HepG2 (cell line): Measurements from ENCODE around the gene TFCP2L1. TPM values are rescaled to one million over a fixed set of nuclear protein-coding genes. Genes with fewer than 3 reads are reported as not detected.

Experiments used
- ATAC-seq: fragments of 200-7000 bp; cut with Tn5 transposase; 3 replicates; pipeline ENCODE4 v1.9.1; 2020; ENCODE audit warnings: mild to moderate bottlenecking, moderate library complexity
- BruUV-seq: library from RNA; stranded (reverse); fragments of 400-500 nt; replicated peaks from 2 replicates; lab custom pipeline; 2021; lab: Mats Ljungman, UMichigan
- CTCF ChIA-PET: fragments of 300-600 bp; formaldehyde crosslinking; extraction: SDS; loops from one replicate; lab custom pipeline; 2021; ENCODE audit warnings: low total read pairs, inconsistent platforms, low intra/inter-chr PET ratio; lab: Yijun Ruan, JAX
- POLR2A ChIA-PET: fragments of 350-600 bp; sonication (Branson Sonifier 250); formaldehyde crosslinking; loops from one replicate; lab custom pipeline; 2020; ENCODE audit warnings: antibody characterized with exemption, inconsistent platforms; lab: Yijun Ruan, JAX
- DNase-seq: peaks from one replicate; pipeline ENCODE4 v3.0.0-alpha.2; 2015; ENCODE audit warnings: low spot score
- FAIRE-seq: peaks from 3 replicates; lab custom pipeline; 2011; peaks lifted over from hg19 to GRCh38; lab: Jason Lieb, UNC
- H2AFZ ChIP-seq: one replicate; pipeline ENCODE4 v1.6.1; 2011; ENCODE audit warnings: low read length, inconsistent platforms
- H3K27ac ChIP-seq: fragments of 300-600 bp; 3 replicates; pipeline ENCODE4 v1.8.0; 2011; ENCODE audit warnings: mixed run types, mild to moderate bottlenecking, mixed read lengths, low read length, inconsistent platforms; ENCODE audit not compliant: insufficient read depth; ENCODE audit errors: extremely low read length
- H3K27me3 ChIP-seq, 2 experiments: fragments of 200-600 bp in 1 of 2; 2 replicates in 1 of 2; 3 replicates in 1 of 2; pipeline versions ENCODE4 v1.6.0 to v1.8.0; 2011; ENCODE audit warnings: low read length in 2 of 2, mild to moderate bottlenecking in 2 of 2, moderate library complexity in 2 of 2, inconsistent platforms in 1 of 2; ENCODE audit not compliant: insufficient read depth in 2 of 2, control insufficient read depth in 1 of 2
- H3K36me3 ChIP-seq, 2 experiments: fragments of 200-600 bp in 1 of 2; replicated peaks in 1 of 2; 2 replicates in 1 of 2; 3 replicates in 1 of 2; pipeline versions ENCODE4 v1.5.1 to v1.8.0; 2011; ENCODE audit warnings: low read length in 2 of 2, inconsistent platforms in 1 of 2; ENCODE audit not compliant: insufficient read depth in 2 of 2, control insufficient read depth in 1 of 2
- H3K4me1 ChIP-seq: 2 replicates; pipeline ENCODE4 v1.5.1; 2012; ENCODE audit warnings: low read length, inconsistent platforms; ENCODE audit not compliant: insufficient read depth
- H3K4me2 ChIP-seq: 2 replicates; pipeline ENCODE4 v1.6.0; 2011; ENCODE audit warnings: low read depth, low read length, inconsistent platforms
- H3K4me3 ChIP-seq, 3 experiments: fragments of 200-600 bp in 1 of 3; sonication (generic), shearing (Covaris generic) in 1 of 3; replicated peaks in 1 of 3; 2 replicates each; pipeline ENCODE4 v1.5.1; 2011 to 2016; ENCODE audit warnings: low read length in 3 of 3, inconsistent platforms in 2 of 3, low read depth in 2 of 3, mild to moderate bottlenecking in 2 of 3, control low read depth in 1 of 3, mixed read lengths in 1 of 3; ENCODE audit not compliant: insufficient read depth in 1 of 3
- H3K79me2 ChIP-seq: one replicate; pipeline ENCODE4 v1.6.1; 2011; ENCODE audit warnings: low read length, inconsistent platforms; ENCODE audit not compliant: insufficient read depth
- H3K9ac ChIP-seq: 2 replicates; pipeline ENCODE4 v1.6.0; 2011; ENCODE audit warnings: mild to moderate bottlenecking, low read depth, low read length, inconsistent platforms; ENCODE audit not compliant: insufficient read depth
- H3K9me3 ChIP-seq: 2 replicates; pipeline ENCODE4 v1.5.1; 2012; ENCODE audit warnings: mild to moderate bottlenecking, low read length
- H4K20me1 ChIP-seq: 2 replicates; pipeline ENCODE4 v1.6.0; 2011; ENCODE audit warnings: inconsistent platforms, mild to moderate bottlenecking, low read length, moderate library complexity; ENCODE audit not compliant: insufficient read depth
- FOXK2 ChIP-seq: fragments of 450-650 bp; IDR thresholded peaks from 2 replicates; pipeline ENCODE4 v1.6.1; 2016
- GABPB1 ChIP-seq: IDR thresholded peaks from 2 replicates; pipeline ENCODE4 v1.6.1; 2016; ENCODE audit warnings: mild to moderate bottlenecking, missing genetic modification reagents, moderate library complexity, missing compliant biosample characterization
- GLI4 ChIP-seq: sonication (generic); formaldehyde crosslinking; IDR thresholded peaks from 2 replicates; pipeline ENCODE4 v1.5.1; 2020; ENCODE audit warnings: missing genetic modification reagents, mild to moderate bottlenecking, moderate library complexity, borderline replicate concordance
- KLF16 ChIP-seq, 2 experiments: sonication (generic) in 1 of 2; formaldehyde crosslinking in 1 of 2; IDR thresholded peaks; 2 replicates each; pipeline versions ENCODE4 v1.6.1 to v1.8.0; 2016 to 2023; ENCODE audit warnings: missing genetic modification reagents in 2 of 2, missing compliant biosample characterization in 1 of 2
- MAF1 ChIP-seq: sonication (generic); formaldehyde crosslinking; IDR thresholded peaks from 2 replicates; pipeline ENCODE4 v1.5.0; 2020; ENCODE audit warnings: missing genetic modification reagents, borderline replicate concordance
- PRPF4 ChIP-seq: fragments of 200-400 bp; formaldehyde crosslinking; IDR thresholded peaks from 2 replicates; pipeline ENCODE4 v1.6.1; 2016; ENCODE audit warnings: low read length, low read depth; ENCODE audit not compliant: poor library complexity, severe bottlenecking
- SRF ChIP-seq: IDR thresholded peaks from 2 replicates; pipeline ENCODE4 v1.6.1; 2011; ENCODE audit warnings: mild to moderate bottlenecking, low read depth, low read length, moderate library complexity
- THAP11 ChIP-seq: IDR thresholded peaks from 2 replicates; pipeline ENCODE4 v1.6.1; 2016; ENCODE audit warnings: missing biosample characterization, missing genetic modification reagents
- TP53 ChIP-seq: sonication (generic); formaldehyde crosslinking; conservative IDR thresholded peaks from 2 replicates; pipeline ENCODE4 v1.4.0; 2020; ENCODE audit warnings: missing genetic modification reagents
- ZNF143 ChIP-seq: sonication (generic); formaldehyde crosslinking; IDR thresholded peaks from 2 replicates; pipeline ENCODE4 v1.4.0; 2020; ENCODE audit warnings: missing genetic modification reagents
- ZNF253 ChIP-seq: sonication (generic); formaldehyde crosslinking; IDR thresholded peaks from 2 replicates; pipeline ENCODE4 v1.8.0; 2022; ENCODE audit warnings: mild to moderate bottlenecking, missing genetic modification reagents, borderline replicate concordance
- ZNF605 ChIP-seq: sonication (generic); formaldehyde crosslinking; IDR thresholded peaks from 2 replicates; pipeline ENCODE4 v1.8.0; 2022; ENCODE audit warnings: mild to moderate bottlenecking, missing genetic modification reagents
- ZNF772 ChIP-seq: sonication (generic); formaldehyde crosslinking; IDR thresholded peaks from 2 replicates; pipeline ENCODE4 v1.5.0; 2020; ENCODE audit warnings: mild to moderate bottlenecking, missing genetic modification reagents
- ZNF841 ChIP-seq: sonication (generic); formaldehyde crosslinking; IDR thresholded peaks from 2 replicates; pipeline ENCODE4 v1.8.1; 2023; ENCODE audit warnings: missing genetic modification reagents, borderline replicate concordance
- WGBS: methylation state at CpG from one replicate; pipeline ENCODE4 v1.1.6; 2017; ENCODE audit warnings: low lambda C conversion rate; 5-methylcytosine and 5-hydroxymethylcytosine counted together
- in situ Hi-C: cut with HindIII; loops from 2 replicates; pipeline ENCODE4 v1.10.0; 2017; ENCODE audit warnings: low pct_unique_long_range_greater_than_20kb; ENCODE audit not compliant: extremely low pct_ligation_motif_present
- intact Hi-C: fragments of 100-400 bp; cut with micrococcal nuclease; formaldehyde crosslinking; loops from one replicate; pipeline ENCODE4 v1.10.0; 2022; ENCODE audit not compliant: unreplicated experiment
- polyA plus RNA-seq, 8 experiments: library from polyadenylated mRNA; depleted of rRNA in 3 of 8; stranded (reverse) in 7 of 8; unstranded in 1 of 8; fragments of >200 nt; fragmentation: Illumina TruSeq in 4 of 8; extraction: Trizol in 4 of 8; gene quantifications; 2 replicates each; pipeline versions ENCODE4 v1.2.1 to v1.2.3, GENCODE V29; 2011 to 2016; ENCODE audit warnings: low read depth in 4 of 8, missing spikeins in 1 of 8, mixed read lengths in 1 of 8; ENCODE audit not compliant: insufficient read depth in 1 of 8
- total RNA-seq, 5 experiments: library from RNA; depleted of rRNA; stranded (reverse); fragments of >200 nt; fragmentation: Illumina TruSeq; extraction: Trizol; gene quantifications; 2 replicates each; pipeline ENCODE4 v1.2.3, GENCODE V29; 2016; ENCODE audit warnings: low read depth in 1 of 5
- TF ChIP-seq, protein P1 (sequence below): sonication (generic); formaldehyde crosslinking; IDR thresholded peaks from 2 replicates; pipeline ENCODE4 v1.4.0; 2020; ENCODE audit warnings: mild to moderate bottlenecking, missing genetic modification reagents
- TF ChIP-seq, protein P2 (sequence below): sonication (generic); formaldehyde crosslinking; IDR thresholded peaks from 2 replicates; pipeline ENCODE4 v1.4.0; 2020; ENCODE audit warnings: missing genetic modification reagents
- TF ChIP-seq, protein P3 (sequence below): sonication (generic); formaldehyde crosslinking; IDR thresholded peaks from 2 replicates; pipeline ENCODE4 v1.8.0; 2023; ENCODE audit warnings: mild to moderate bottlenecking, missing genetic modification reagents
- TF ChIP-seq, protein P4 (sequence below): sonication (generic); formaldehyde crosslinking; IDR thresholded peaks from 2 replicates; pipeline ENCODE4 v1.5.0; 2020; ENCODE audit warnings: mild to moderate bottlenecking, missing genetic modification reagents, moderate library complexity

TFCP2L1 gene
- total and polyA plus RNA-seq, 2 of the 13 experiments (the other 11 are each of a cell fraction or from before 2014, with no cell fraction given), result under 0.01 TPM; not detected in 1

DNA sequence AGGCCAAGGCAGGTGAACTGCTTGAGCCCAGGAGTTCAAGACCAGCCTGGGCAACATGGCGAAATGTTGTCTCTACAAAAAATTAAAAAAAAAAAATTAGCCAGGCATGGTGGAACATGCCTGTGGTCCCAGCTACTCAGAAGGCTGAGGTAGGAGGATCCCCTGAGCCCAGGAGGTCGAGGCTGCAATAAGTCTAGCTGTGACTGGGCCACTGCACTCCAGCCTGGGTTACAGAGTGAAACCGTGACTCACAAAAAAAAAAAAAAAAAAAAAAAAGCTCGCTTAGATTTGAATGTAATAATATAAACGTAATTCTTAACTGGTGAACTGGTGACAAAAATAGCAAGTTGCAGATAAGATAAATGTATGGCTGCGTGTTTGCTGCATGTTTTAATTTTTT lies 56.5 kb downstream of the TFCP2L1 start:
- Histone ChIP-seq H3K4me3 (no peak overlapping the region), H4K20me1 (no peaks in the 10 kb centered on the region), H3K4me1 (no peaks in the 10 kb centered on the region), H3K27me3 (peaks cover 4 to 65% of the 10 kb centered on the region in 2 experiments; a peak in 4 of 5 replicates), H2AFZ (no peak overlapping the region), H3K27ac (no peak overlapping the region), H3K9me3 (no peaks in the 10 kb centered on the region), H3K36me3 (no peaks in the 10 kb centered on the region), H3K4me2 (no peak overlapping the region), H3K9ac (no peak overlapping the region), H3K79me2 (no peaks in the 10 kb centered on the region)
- no peak for FAIRE-seq
- DNase-seq, result no peak
- ATAC-seq, result no peak
- intact Hi-C loops (no loop called here), in situ Hi-C loops (no loop called here)
- CTCF ChIA-PET, result no interaction called here
- TF ChIP-seq GLI4 (CRISPR knock-in tag) (no peak), ZNF772 (no peak), ZNF841 (CRISPR knock-in tag) (no peak), ZNF253 (no peak), PRPF4 (no peak), ZNF605 (CRISPR knock-in tag) (no peak), MAF1 (CRISPR knock-in tag) (no peak), THAP11 (CRISPR knock-in tag) (no peak), SRF (no peak), ZNF143 (CRISPR knock-in tag) (no peak), GABPB1 (CRISPR knock-in tag) (no peak), FOXK2 (no peak), TP53 (CRISPR knock-in tag) (no peak), KLF16 (CRISPR knock-in tag; IDR thresholded peaks at IDR 0.05) (no peak)
- TF ChIP-seq, protein P1, sequence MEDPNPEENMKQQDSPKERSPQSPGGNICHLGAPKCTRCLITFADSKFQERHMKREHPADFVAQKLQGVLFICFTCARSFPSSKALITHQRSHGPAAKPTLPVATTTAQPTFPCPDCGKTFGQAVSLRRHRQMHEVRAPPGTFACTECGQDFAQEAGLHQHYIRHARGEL (CRISPR knock-in tag), result no peak
- TF ChIP-seq, protein P2, sequence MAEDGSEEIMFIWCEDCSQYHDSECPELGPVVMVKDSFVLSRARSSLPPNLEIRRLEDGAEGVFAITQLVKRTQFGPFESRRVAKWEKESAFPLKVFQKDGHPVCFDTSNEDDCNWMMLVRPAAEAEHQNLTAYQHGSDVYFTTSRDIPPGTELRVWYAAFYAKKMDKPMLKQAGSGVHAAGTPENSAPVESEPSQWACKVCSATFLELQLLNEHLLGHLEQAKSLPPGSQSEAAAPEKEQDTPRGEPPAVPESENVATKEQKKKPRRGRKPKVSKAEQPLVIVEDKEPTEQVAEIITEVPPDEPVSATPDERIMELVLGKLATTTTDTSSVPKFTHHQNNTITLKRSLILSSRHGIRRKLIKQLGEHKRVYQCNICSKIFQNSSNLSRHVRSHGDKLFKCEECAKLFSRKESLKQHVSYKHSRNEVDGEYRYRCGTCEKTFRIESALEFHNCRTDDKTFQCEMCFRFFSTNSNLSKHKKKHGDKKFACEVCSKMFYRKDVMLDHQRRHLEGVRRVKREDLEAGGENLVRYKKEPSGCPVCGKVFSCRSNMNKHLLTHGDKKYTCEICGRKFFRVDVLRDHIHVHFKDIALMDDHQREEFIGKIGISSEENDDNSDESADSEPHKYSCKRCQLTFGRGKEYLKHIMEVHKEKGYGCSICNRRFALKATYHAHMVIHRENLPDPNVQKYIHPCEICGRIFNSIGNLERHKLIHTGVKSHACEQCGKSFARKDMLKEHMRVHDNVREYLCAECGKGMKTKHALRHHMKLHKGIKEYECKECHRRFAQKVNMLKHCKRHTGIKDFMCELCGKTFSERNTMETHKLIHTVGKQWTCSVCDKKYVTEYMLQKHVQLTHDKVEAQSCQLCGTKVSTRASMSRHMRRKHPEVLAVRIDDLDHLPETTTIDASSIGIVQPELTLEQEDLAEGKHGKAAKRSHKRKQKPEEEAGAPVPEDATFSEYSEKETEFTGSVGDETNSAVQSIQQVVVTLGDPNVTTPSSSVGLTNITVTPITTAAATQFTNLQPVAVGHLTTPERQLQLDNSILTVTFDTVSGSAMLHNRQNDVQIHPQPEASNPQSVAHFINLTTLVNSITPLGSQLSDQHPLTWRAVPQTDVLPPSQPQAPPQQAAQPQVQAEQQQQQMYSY, result no peak
- TF ChIP-seq, protein P3, sequence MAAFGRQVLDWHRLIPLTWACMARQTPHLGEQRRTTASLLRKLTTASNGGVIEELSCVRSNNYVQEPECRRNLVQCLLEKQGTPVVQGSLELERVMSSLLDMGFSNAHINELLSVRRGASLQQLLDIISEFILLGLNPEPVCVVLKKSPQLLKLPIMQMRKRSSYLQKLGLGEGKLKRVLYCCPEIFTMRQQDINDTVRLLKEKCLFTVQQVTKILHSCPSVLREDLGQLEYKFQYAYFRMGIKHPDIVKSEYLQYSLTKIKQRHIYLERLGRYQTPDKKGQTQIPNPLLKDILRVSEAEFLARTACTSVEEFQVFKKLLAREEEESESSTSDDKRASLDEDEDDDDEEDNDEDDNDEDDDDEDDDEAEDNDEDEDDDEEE (CRISPR knock-in tag), result no peak
- TF ChIP-seq, protein P4, sequence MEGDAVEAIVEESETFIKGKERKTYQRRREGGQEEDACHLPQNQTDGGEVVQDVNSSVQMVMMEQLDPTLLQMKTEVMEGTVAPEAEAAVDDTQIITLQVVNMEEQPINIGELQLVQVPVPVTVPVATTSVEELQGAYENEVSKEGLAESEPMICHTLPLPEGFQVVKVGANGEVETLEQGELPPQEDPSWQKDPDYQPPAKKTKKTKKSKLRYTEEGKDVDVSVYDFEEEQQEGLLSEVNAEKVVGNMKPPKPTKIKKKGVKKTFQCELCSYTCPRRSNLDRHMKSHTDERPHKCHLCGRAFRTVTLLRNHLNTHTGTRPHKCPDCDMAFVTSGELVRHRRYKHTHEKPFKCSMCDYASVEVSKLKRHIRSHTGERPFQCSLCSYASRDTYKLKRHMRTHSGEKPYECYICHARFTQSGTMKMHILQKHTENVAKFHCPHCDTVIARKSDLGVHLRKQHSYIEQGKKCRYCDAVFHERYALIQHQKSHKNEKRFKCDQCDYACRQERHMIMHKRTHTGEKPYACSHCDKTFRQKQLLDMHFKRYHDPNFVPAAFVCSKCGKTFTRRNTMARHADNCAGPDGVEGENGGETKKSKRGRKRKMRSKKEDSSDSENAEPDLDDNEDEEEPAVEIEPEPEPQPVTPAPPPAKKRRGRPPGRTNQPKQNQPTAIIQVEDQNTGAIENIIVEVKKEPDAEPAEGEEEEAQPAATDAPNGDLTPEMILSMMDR, result no peak
- POLR2A ChIA-PET, result no interaction called here
- WGBS, result 19% methylated on average over 6 of the region's 6 CpGs
- no TSS peak for BruUV-seq
